G401 (cell line): ENCODE data around the gene HTT. TPM values are rescaled to one million over a fixed set of nuclear protein-coding genes. Genes with fewer than 3 reads are reported as not detected.

Source experiments
- DNase-seq: peaks from one replicate; pipeline ENCODE4 v3.0.0-alpha.2; 2015; ENCODE audit warnings: low spot score
- in situ Hi-C: cut with HindIII; loops from 2 replicates; pipeline ENCODE4 v1.10.0; 2016; ENCODE audit warnings: low sequenced_read_pairs, mixed read lengths
- total RNA-seq: library from RNA; depleted of rRNA; stranded (reverse); fragments of >200 nt; shearing (Covaris generic); gene quantifications from 2 replicates; pipeline ENCODE4 v1.2.3, GENCODE V29; 2014

Gene HTT
- total RNA-seq, 1 experiment from 2014 or later, result 52.6 TPM

GRCh38 chr4:3207531-3208037 lies 133.1 kb downstream of the HTT start:
- no peak for DNase-seq
- in situ Hi-C loops, result no loop called here

DNA sequence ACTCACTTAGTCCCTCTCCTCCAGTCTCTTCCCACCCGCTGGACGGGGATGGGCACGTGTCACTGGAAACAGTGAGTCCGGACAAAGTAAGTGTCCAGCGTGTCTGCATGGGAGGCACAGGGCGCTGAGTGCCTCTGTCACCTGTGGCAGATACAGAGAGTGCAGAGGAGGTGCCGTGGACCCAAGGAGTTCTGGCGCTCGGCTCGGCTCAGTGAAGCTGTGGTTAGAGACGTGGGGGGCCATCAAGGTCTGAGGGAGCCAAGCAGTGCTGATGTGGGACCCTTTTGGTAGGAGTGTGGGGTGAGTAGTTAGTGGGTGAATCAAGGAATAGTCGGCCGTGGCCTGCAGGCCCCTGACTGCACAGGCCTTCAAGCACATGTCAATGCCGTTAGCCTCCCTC lies 134.3 kb downstream of the HTT start:
- DNase-seq, result no peak
- in situ Hi-C loops, result no loop called here

- no peak for DNase-seq
- in situ Hi-C loops, result no loop called here
Measured at GRCh38 chr4:3209551-3210325, 135.3 kb downstream of the HTT start.

GRCh38 chr4:3210467-3210866 lies 136.0 kb downstream of the HTT start:
- in situ Hi-C loops, result no loop called here

DNA sequence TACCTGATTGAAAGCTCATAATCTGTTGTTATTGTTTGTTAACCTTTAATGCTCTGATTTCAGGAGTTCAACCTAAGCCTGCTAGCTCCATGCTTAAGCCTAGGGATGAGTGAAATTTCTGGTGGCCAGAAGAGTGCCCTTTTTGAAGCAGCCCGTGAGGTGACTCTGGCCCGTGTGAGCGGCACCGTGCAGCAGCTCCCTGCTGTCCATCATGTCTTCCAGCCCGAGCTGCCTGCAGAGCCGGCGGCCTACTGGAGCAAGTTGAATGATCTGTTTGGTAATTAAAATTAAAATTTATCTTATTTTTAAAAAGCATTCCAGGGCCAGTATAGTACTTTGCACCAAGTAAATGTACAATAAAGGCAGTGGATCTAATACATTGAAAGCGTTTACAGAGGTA lies 137.4 kb downstream of the HTT start:
- in situ Hi-C loops, result no loop called here
- no peak for DNase-seq

More at GRCh38 chr4:3210467-3210866, 136.0 kb downstream of the HTT start:
- DNase-seq, result no peak

- in situ Hi-C loops, result no loop called here
- no peak for DNase-seq
Measured at GRCh38 chr4:3212391-3213105, 138.1 kb downstream of the HTT start.

DNA sequence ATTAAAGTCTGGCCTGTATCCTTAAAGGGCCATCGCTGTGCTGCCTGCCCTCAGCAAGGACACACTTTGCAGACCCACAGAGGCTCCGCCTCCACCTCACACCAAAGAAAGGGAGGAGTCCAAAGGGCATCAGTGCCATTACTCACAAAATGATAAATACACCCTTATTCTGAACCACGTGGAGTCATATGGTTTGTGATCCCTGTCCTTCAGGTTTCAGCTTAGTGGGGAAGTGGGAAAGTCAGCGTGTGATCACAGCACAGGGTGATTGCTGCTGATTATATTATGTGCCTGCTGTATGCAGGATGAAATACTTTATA lies 138.6 kb downstream of the HTT start:
- in situ Hi-C loops, result no loop called here
- DNase-seq, result no peak

GRCh38 chr4:3213661-3214250 lies 139.3 kb downstream of the HTT start:
- in situ Hi-C loops, result no loop called here
- DNase-seq, result no peak

- in situ Hi-C loops, result no loop called here
- peak; percentile 54 for DNase-seq
Measured at GRCh38 chr4:3215256-3215655, 140.8 kb downstream of the HTT start.

- DNase-seq, result no peak
- in situ Hi-C loops, result no loop called here
Measured at GRCh38 chr4:3215733-3216132, 141.3 kb downstream of the HTT start.

DNA sequence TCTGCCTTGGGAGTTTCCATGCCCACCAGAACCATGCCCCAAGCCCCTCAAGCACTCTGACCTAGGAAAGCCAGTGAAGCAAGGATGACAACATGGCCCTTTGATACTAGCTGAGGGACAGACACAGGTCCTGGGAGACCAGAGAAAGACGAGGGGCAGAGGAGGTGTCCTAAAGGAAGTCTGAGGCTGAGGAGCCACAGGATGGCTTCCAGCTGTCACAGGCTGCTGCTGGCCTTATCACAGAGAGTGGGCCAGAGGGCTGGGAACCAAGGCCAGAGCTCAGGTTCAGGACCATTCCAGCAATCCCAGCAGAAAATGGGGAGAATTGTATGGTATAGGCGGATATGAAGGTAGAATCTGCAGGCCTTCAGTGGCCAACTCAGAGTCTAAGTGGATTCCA lies 142.8 kb downstream of the HTT start:
- no peak for DNase-seq
- in situ Hi-C loops, result no loop called here

DNA sequence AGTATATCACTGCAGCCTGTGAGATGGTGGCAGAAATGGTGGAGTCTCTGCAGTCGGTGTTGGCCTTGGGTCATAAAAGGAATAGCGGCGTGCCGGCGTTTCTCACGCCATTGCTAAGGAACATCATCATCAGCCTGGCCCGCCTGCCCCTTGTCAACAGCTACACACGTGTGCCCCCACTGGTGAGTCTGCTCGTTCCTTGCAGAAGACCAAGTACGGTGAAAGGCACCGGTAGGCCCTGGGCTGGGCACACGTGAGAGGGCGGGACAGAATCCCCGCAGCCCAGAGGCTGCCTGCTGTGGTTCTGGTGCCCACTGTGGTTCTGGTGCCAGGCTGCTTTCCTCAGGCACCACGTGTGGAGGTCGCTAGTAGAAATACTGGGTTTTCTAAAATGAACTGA lies 143.3 kb downstream of the HTT start:
- no peak for DNase-seq
- in situ Hi-C loops, result no loop called here

DNA sequence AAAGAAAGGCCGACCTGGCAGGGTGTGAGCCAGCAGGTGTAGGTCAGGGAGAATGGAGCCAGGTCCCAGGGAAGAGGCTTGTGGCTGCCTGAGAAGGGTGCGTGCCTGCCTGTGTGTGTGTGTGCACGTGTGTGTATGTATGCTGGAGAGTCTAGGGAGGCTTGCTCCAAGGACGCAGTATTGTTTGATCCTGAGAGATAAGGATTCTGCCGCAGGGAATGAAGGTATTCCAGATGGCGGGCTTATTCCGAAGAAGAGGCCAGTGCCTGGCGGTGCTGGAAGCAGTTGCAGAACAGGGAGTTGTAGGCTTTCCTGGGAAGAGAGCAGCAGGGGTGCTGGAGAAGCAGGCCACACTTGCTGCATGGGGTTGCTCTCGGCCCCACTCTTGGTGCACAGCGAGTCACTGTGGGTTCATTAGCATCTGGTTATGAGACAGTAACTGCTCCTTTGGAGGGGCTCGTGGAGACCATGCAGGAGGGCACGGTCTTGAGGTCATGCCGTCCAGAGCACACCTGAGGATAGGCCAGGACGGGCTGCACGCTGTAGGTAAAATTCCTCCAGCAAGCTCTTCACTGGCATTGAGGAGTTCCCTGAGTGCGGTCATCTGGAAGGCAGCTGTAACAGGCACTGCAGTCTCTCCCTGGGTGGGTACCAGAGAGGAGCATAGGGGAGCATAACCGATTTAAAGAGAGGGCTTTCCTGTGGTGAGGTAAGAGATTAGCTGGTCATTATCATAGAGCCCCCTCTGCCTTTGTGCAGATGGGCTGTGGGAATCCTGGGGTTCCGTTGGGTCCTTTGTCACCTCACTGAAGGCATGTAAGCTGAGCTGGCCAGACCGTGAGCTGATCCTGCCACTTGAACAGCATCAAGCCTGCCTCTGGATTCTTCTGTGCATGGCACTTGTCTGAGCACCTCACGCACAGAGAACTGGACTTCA lies 144.6 kb downstream of the HTT start:
- DNase-seq, result no peak
- in situ Hi-C loops, result no loop called here

GRCh38 chr4:3219761-3220475 lies 145.4 kb downstream of the HTT start:
- peak; percentile 21 for DNase-seq
- in situ Hi-C loops, result no loop called here

DNA sequence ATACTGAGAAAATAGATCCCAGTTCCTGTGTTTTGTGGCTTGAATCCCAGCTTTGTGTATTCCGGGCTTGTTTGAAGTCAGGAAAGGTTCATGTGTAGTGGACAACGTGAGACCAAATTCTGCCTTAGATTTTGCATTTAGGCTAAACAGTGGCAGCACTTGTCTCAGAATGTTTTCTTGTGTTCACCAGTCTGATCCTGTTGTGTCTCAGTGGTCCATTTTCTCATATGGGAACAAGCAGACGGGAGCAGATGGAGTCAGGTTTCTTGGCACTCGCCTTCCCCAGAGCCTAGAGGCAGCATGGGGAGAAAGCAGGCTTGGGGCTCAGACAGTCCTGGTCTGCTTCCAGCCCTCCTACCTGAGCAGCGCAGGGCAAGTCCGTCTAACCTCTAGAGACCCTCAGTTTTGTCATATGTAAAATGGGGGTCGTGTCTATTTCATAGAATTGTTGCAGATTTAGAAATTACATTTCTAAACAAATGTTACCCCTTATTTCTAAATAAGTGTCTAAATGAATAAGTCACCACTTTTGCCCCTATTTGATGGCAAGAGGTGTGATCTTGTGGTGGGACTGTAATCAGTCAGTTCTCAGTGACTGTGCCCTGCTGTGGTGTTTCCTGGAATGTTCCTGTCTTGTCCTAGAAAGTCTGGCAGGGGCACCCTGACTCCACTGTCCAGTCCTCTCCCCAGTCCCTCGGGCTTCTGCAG lies 146.1 kb downstream of the HTT start:
- DNase-seq, result peak; percentile 96
- in situ Hi-C loops, result no loop called here

GRCh38 chr4:3221184-3221494 lies 146.7 kb downstream of the HTT start:
- in situ Hi-C loops, result no loop called here
- no peak for DNase-seq

GRCh38 chr4:3221996-3222395 lies 147.5 kb downstream of the HTT start:
- DNase-seq, result no peak
- in situ Hi-C loops, result no loop called here

DNA sequence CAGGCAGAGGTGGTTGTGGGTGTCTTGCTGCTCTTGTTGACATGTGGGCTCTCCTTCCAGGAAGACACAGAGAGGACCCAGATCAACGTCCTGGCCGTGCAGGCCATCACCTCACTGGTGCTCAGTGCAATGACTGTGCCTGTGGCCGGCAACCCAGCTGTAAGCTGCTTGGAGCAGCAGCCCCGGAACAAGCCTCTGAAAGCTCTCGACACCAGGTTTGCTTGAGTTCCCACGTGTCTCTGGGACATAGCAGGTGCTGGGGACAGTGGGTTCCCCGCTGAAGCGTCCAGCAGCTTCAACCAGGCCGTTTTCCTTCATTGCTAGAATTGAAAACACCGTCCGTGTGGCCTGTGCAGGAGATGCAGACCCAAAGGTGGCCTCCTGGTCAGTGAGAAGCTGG lies 148.9 kb downstream of the HTT start:
- in situ Hi-C loops, result no loop called here

More for the DNA sequence above, 148.9 kb downstream of the HTT start:
- no peak for DNase-seq
